ENCODE data around the gene KLF13. TPM values are rescaled to one million over a fixed set of nuclear protein-coding genes. Genes with fewer than 3 reads are reported as not detected.
A peak's percentile ranks its signal among the peaks of the same experiment; 100 is the strongest.

The KLF13 gene
- total RNA-seq, 1 experiment from 2014 or later: 78.6 TPM

DNA sequence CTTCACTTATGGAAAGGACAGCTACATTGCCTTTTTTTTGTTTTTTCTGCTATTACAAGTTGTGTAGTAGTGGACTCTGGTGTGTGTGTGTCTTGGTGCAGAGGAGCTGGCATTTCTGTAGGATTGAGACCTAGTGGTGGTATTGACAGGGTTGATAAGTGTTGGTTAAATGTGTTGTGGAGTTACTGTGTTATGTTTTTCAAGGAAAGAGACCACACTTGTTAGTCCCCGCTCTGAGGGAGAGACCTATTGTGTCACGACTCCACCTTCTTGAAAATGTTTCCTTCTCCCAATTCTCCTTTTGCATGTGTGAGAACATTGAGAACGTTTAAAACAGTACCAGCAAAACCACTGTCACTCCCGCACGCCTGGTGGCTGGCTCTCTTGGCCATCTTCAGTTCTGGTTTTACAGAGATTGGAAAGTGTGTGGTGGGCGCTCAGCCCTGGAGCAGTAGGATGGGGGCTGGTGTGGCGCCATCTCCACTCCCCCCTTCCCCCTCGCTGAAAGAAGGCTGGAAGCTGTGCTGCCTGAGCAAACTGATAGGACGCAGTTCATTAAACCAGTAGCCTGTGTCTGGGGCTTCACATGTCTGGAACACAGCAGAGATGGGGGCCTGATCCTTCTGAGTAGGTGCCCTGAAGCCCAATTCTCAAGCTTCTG is 5.5 kb downstream of the KLF13 start:
- intact Hi-C loops (cut with micrococcal nuclease; ENCODE audit: unreplicated experiment) (no loop called here), in situ Hi-C loops (cut with HindIII; ENCODE audit: low pct_unique_long_range_greater_than_20kb, low sequenced_read_pairs) (no loop called here)
- TSS peak; percentile 9 for BruUV-seq (replicated peaks)
- H3K9me3 ChIP-seq (ENCODE audit: control insufficient read depth, insufficient read depth, low read depth, low read length): no peaks in the 10 kb centered on the region
- ATAC-seq: no peak
- H3K4me3 ChIP-seq (ENCODE audit: low read depth in 2 of 2, low read length in 2 of 2): no peak overlapping the region
- no peak overlapping the region for H3K27ac ChIP-seq (ENCODE audit: low read length)
- no peaks in the 10 kb centered on the region for H3K27me3 ChIP-seq (ENCODE audit: control insufficient read depth, insufficient read depth, low read length)
- TF ChIP-seq TCF7L2 (IDR thresholded peaks at IDR 0.05; ENCODE audit: low read depth, low read length) (no peak), POLR2AphosphoS5 (IDR thresholded peaks at IDR 0.05; ENCODE audit: low read depth, low read length) (no peak), SIN3A (IDR thresholded peaks at IDR 0.05; ENCODE audit: borderline replicate concordance, insufficient read depth, low read depth, low read length) (no peak)
- TF ChIP-seq, protein P1, sequence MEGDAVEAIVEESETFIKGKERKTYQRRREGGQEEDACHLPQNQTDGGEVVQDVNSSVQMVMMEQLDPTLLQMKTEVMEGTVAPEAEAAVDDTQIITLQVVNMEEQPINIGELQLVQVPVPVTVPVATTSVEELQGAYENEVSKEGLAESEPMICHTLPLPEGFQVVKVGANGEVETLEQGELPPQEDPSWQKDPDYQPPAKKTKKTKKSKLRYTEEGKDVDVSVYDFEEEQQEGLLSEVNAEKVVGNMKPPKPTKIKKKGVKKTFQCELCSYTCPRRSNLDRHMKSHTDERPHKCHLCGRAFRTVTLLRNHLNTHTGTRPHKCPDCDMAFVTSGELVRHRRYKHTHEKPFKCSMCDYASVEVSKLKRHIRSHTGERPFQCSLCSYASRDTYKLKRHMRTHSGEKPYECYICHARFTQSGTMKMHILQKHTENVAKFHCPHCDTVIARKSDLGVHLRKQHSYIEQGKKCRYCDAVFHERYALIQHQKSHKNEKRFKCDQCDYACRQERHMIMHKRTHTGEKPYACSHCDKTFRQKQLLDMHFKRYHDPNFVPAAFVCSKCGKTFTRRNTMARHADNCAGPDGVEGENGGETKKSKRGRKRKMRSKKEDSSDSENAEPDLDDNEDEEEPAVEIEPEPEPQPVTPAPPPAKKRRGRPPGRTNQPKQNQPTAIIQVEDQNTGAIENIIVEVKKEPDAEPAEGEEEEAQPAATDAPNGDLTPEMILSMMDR (IDR thresholded peaks at IDR 0.05): no peak
- TF ChIP-seq, protein P2, sequence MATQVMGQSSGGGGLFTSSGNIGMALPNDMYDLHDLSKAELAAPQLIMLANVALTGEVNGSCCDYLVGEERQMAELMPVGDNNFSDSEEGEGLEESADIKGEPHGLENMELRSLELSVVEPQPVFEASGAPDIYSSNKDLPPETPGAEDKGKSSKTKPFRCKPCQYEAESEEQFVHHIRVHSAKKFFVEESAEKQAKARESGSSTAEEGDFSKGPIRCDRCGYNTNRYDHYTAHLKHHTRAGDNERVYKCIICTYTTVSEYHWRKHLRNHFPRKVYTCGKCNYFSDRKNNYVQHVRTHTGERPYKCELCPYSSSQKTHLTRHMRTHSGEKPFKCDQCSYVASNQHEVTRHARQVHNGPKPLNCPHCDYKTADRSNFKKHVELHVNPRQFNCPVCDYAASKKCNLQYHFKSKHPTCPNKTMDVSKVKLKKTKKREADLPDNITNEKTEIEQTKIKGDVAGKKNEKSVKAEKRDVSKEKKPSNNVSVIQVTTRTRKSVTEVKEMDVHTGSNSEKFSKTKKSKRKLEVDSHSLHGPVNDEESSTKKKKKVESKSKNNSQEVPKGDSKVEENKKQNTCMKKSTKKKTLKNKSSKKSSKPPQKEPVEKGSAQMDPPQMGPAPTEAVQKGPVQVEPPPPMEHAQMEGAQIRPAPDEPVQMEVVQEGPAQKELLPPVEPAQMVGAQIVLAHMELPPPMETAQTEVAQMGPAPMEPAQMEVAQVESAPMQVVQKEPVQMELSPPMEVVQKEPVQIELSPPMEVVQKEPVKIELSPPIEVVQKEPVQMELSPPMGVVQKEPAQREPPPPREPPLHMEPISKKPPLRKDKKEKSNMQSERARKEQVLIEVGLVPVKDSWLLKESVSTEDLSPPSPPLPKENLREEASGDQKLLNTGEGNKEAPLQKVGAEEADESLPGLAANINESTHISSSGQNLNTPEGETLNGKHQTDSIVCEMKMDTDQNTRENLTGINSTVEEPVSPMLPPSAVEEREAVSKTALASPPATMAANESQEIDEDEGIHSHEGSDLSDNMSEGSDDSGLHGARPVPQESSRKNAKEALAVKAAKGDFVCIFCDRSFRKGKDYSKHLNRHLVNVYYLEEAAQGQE (IDR thresholded peaks at IDR 0.05; ENCODE audit: insufficient read depth in 1 of 2, low read depth in 2 of 2, low read length in 1 of 2): no peak
- ChIA-PET POLR2A (no interaction called here), CTCF (no interaction called here)
- DNase-seq (ENCODE audit: low read depth, low spot score): no peak
- H3K36me3 ChIP-seq (ENCODE audit: control insufficient read depth, insufficient read depth, low read length): no peaks in the 10 kb centered on the region
- H3K4me1 ChIP-seq (ENCODE audit: control insufficient read depth, insufficient read depth, low read length): peaks cover 27% of the 10 kb centered on the region

DNA sequence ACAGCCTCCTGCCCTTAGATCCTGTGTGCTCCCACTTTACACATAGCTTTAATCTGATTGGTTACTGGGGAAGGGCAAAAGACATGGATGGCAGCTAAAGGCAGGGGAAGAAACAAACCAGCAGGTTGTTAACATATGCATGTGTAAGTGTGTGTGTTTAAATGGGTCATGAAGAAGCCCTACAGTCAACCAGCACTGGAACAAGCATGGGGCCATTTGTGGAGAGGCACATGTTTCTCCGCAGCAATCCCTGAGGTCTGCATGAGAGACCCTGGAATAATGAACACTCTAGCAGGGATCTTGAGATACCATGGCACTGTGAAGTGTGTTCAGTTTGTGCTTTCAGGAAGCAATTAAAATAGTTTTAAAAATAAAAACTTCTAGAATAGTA is 6.0 kb downstream of the KLF13 start:
- Histone ChIP-seq H3K4me3 (ENCODE audit: low read depth in 2 of 2, low read length in 2 of 2) (no peak overlapping the region), H3K27ac (ENCODE audit: low read length) (no peak overlapping the region), H3K9me3 (ENCODE audit: control insufficient read depth, insufficient read depth, low read depth, low read length) (no peaks in the 10 kb centered on the region), H3K36me3 (ENCODE audit: control insufficient read depth, insufficient read depth, low read length) (no peaks in the 10 kb centered on the region), H3K4me1 (ENCODE audit: control insufficient read depth, insufficient read depth, low read length) (peaks cover 27% of the 10 kb centered on the region), H3K27me3 (ENCODE audit: control insufficient read depth, insufficient read depth, low read length) (no peaks in the 10 kb centered on the region)
- DNase-seq (ENCODE audit: low read depth, low spot score): no peak
- intact Hi-C loops (cut with micrococcal nuclease; ENCODE audit: unreplicated experiment): no loop called here
- no TSS peak for BruUV-seq (replicated peaks)
- no peak for TF ChIP-seq POLR2AphosphoS5 (IDR thresholded peaks at IDR 0.05; ENCODE audit: low read depth, low read length)
- TF ChIP-seq TCF7L2 (IDR thresholded peaks at IDR 0.05; ENCODE audit: low read depth, low read length): no peak
- TF ChIP-seq, protein P1 (IDR thresholded peaks at IDR 0.05): no peak
- no peak for TF ChIP-seq SIN3A (IDR thresholded peaks at IDR 0.05; ENCODE audit: borderline replicate concordance, insufficient read depth, low read depth, low read length)
- TF ChIP-seq, protein P2 (IDR thresholded peaks at IDR 0.05; ENCODE audit: insufficient read depth in 1 of 2, low read depth in 2 of 2, low read length in 1 of 2): no peak
- ChIA-PET CTCF (no interaction called here), POLR2A (no interaction called here)
- no peak for ATAC-seq
- in situ Hi-C loops (cut with HindIII; ENCODE audit: low pct_unique_long_range_greater_than_20kb, low sequenced_read_pairs): no loop called here
